OCI-LY7 (cell line): ENCODE results near the gene HK3.

Experiments
- CTCF ChIP-seq: fragments of 200-600 bp; sonication (generic); conservative IDR thresholded peaks from 2 replicates; pipeline ENCODE4 v1.5.1; 2014; ENCODE audit warnings: mild to moderate bottlenecking, antibody characterized with exemption, low read length, moderate library complexity, mixed read lengths
- EZH2phosphoT487 ChIP-seq: fragments of 200-600 bp; sonication (generic); IDR thresholded peaks from 2 replicates; pipeline ENCODE4 v1.6.1; 2018; ENCODE audit warnings: low read depth, borderline replicate concordance, mild to moderate bottlenecking, mixed run types, antibody characterized with exemption, low read length, moderate library complexity, mixed read lengths

GRCh38 chr5:176875014-176875550, 24.1 kb downstream of the HK3 start:
- TF ChIP-seq CTCF (no peak), EZH2phosphoT487 (no peak)
